GM08714 (cell line): ENCODE results near the gene ROCK1.

Experiments used
- H3K4me3 ChIP-seq: fragments of 200-500 bp; sonication (Bioruptor generic); 2 replicates; pipeline ENCODE4 v1.5.1; 2014; ENCODE audit warnings: mild to moderate bottlenecking, low read length, inconsistent platforms
- ZNF274 ChIP-seq: IDR thresholded peaks from 2 replicates; pipeline ENCODE4 v1.6.1; 2012; ENCODE audit warnings: mild to moderate bottlenecking, low read depth, low read length

The ROCK1 gene

GRCh38 chr18:21084511-21085078, 27.0 kb downstream of the ROCK1 start:
- no peak overlapping the region for H3K4me3 ChIP-seq
- TF ChIP-seq ZNF274: no peak

- H3K4me3 ChIP-seq: no peak overlapping the region
- TF ChIP-seq ZNF274: no peak
Observed at GRCh38 chr18:21083017-21083416, 28.6 kb downstream of the ROCK1 start.

- no peak for TF ChIP-seq ZNF274
- no peak overlapping the region for H3K4me3 ChIP-seq
Observed at GRCh38 chr18:21081426-21081825, 30.2 kb downstream of the ROCK1 start.

DNA sequence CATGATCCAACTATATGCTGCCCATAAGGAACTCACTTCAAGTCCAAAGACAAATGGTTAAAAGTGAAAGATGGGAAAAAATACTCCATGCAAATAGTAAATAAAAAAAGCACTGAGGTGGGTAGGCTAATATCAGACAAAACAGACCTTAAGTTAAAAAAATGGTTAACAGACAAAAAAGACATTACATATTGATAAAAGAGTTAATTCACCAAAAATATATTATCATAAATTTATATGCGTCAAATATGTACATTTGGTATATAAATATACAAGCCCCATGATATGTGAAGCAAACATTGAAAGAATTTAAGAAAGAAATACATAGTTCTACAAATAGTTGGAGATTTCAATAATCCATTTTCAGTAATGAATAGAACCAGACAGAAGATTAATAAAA, 31.0 kb downstream of the ROCK1 start:
- no peak overlapping the region for H3K4me3 ChIP-seq
- TF ChIP-seq ZNF274: no peak

DNA sequence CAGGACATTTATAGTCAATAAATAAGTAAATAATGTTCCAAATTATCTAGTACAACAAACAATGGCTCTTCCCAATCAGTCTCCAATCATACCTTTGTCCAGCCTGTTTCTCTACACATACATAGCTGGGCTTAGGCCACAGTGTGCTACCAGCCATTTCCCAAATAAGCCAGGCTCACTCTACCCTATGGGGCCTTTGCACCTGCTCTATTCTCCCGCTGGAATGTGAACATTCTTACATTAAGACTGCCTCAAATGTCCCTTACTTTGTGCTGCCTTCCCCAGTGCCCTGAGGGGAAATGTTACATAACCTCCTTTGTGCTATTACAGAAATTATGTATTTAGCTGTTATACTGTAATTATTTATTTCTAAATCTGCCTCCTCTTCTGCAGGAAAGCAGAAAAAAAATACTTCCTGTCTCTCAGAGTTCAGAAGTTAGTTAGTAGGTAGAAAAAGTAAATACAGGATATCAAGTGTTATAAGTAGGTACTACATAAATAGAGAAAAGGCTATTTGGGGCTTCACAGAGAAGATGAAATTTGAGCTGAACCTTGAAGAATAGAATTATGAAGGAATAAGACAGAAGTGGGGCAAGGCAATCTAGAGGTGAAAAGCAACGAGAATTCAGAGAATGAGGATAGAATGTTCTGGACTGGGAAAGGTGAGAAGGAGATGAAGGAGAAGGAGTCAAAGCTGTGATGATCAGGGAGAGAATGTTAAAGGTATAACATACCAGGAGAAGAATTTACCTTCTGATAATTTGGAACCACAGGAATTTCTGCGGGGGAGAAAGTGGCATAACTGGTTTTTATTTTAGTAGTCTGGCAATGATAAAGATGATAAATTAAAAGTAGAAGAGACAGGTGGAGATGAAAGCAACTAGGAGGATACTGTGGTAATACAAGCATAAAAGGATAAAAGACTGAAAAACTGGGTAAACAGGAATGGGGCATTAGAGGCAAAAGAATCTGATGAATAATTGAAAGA, 37.0 kb downstream of the ROCK1 start:
- TF ChIP-seq ZNF274: no peak
- no peak overlapping the region for H3K4me3 ChIP-seq

DNA sequence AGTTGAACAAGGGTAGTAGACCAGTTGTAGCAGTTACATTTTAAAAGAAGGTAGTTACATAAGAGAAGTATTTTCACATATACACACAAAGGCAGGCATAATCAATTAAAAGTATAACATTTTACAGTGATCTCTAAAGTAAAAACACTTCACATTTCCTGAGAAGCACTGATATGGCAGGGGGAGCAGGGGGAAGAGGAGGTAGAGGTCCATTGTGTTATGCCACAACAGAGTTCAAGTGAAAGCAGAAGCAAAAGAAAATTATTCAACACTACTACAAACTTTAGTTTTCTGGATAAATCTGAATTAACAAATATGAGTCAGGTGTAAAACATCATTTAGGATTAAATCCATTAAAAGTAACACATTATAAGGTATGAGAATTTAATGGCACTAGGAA, 38.4 kb downstream of the ROCK1 start:
- no peak overlapping the region for H3K4me3 ChIP-seq
- TF ChIP-seq ZNF274: no peak

DNA sequence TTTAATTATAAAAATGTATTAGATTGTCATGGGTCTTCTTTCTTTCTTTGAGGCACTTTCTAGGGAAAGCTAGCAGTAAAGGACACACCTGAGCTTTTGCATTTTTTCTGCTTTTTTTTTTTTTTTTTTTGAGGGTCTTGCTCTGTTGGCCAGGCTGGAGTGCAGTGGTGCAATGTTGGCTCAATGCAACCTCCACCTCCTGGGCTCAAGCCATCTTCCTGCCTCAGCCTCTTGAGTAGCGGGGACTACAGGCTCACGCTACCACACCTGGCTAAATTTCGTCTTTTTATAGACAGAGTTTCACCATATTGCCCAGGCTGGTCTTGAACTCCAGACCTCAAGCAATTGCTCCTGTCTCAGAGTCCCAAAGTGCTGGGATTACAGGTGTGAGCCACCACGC, 40.5 kb downstream of the ROCK1 start:
- no peak for TF ChIP-seq ZNF274
- no peak overlapping the region for H3K4me3 ChIP-seq

- H3K4me3 ChIP-seq: no peak overlapping the region
- TF ChIP-seq ZNF274: no peak
Observed at GRCh38 chr18:21069468-21069867, 42.1 kb downstream of the ROCK1 start.

GRCh38 chr18:21064347-21064746, 47.3 kb downstream of the ROCK1 start:
- no peak overlapping the region for H3K4me3 ChIP-seq
- no peak for TF ChIP-seq ZNF274

- no peak for TF ChIP-seq ZNF274
- no peak overlapping the region for H3K4me3 ChIP-seq
Observed at GRCh38 chr18:21063011-21063410, 48.6 kb downstream of the ROCK1 start.

DNA sequence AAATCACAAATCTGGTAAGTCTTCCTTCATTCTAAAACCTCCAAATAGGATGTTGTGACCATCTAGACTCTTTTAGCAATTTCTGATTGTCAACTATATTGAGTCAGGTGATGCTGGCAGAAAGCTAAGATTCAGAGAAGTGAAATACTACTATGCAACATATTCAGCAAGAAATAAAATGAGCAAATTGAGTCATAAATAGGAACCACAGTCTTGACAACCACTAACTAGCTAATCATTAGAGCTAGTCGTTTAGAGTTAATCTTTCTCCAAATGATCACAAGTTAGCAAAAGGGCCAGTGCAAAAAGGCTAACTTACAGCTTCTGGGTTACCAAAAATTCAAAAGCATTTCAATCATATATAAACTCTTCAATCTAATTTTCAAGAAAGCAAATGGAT, 54.5 kb downstream of the ROCK1 start:
- no peak for TF ChIP-seq ZNF274
- no peak overlapping the region for H3K4me3 ChIP-seq

GRCh38 chr18:21056545-21056944, 55.1 kb downstream of the ROCK1 start:
- no peak overlapping the region for H3K4me3 ChIP-seq
- TF ChIP-seq ZNF274: no peak

DNA sequence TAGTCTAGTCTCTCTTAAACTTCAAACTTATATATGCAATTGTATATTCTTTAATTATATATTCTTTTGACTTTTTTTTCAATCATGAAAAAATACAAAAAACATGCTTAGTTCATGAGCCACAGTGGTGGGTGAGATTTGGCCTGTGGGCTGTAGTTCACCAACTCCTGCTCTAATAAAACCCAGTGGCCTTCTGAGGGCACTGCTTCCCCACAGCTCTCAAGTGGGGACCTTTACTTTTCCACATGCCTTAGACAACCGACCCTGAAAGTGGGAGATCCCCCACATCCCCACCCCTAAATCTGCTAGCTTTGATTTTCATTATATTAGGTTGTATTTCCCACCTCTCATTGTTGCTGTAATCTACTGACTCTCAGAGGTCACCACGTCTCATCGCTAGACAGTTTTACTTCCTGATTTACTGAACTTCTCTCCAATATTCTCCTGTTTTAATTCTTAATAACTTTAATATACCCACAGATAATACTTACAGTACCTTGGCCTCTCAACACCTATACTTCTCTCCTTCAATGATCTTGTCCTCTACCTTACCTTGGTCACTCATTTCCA, 57.3 kb downstream of the ROCK1 start:
- no peak overlapping the region for H3K4me3 ChIP-seq
- TF ChIP-seq ZNF274: no peak

DNA sequence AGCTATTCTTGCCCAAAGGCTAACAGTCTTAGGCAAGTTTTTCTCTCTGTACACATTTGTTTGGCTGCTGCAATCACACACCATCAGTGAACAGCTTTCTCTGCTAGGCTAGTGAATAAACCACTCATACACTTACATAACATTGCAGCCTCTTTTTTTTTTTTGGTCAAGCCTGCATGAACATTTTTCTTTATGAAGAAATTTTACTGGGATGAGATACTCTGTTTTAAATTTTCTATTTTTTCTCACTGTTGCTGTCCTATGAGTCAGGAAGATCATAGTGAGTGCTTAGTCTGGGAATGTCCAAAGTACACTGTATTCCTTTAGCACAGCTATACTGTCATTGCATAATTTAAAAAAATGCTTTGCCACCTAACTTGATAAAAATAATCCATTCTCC, 58.5 kb downstream of the ROCK1 start:
- no peak overlapping the region for H3K4me3 ChIP-seq
- no peak for TF ChIP-seq ZNF274

GRCh38 chr18:21052385-21052784, 59.2 kb downstream of the ROCK1 start:
- TF ChIP-seq ZNF274: no peak
- no peak overlapping the region for H3K4me3 ChIP-seq
